ENCODE data around the gene TRPM2. TPM values are rescaled to one million over a fixed set of nuclear protein-coding genes. Genes with fewer than 3 reads are reported as not detected.

TRPM2 gene
- total and polyA plus RNA-seq, 2 donors (not counting 3 experiments of a cell fraction or from before 2014, with no cell fraction given) = not detected

GRCh38 chr21:44405091-44405947 is 51.9 kb downstream of the TRPM2 start:
- no peak for TF ChIP-seq MYC (IDR thresholded peaks at IDR 0.05; ENCODE audit: low read depth, low read length)
- no peak for TF ChIP-seq CTCF (IDR thresholded peaks at IDR 0.05; ENCODE audit: extremely low read depth in 1 of 2, insufficient read depth in 1 of 2, low read depth in 1 of 2, low read length in 2 of 2)
- no peak for TF ChIP-seq JUN (IDR thresholded peaks at IDR 0.05; ENCODE audit: borderline replicate concordance, insufficient read depth, insufficient read length, low read depth)
- TF ChIP-seq POLR2A (IDR thresholded peaks at IDR 0.05; ENCODE audit: low read depth, low read length) = no peak
- TF ChIP-seq MAX (IDR thresholded peaks at IDR 0.05; ENCODE audit: insufficient read depth, insufficient read length) = no peak
- TF ChIP-seq FOS (IDR thresholded peaks at IDR 0.05; ENCODE audit: borderline replicate concordance, insufficient read depth, low read length) = no peak
- TF ChIP-seq EZH2 (IDR thresholded peaks at IDR 0.05; ENCODE audit: borderline replicate concordance, low read depth, low read length, severe bottlenecking) = no peak
- TF ChIP-seq POLR2AphosphoS5 (IDR thresholded peaks at IDR 0.05; ENCODE audit: insufficient read depth, low read depth, low read length) = no peak
- Histone ChIP-seq H4K20me1 (replicated peaks; ENCODE audit: control insufficient read depth, extremely low read depth, insufficient read depth, low read length) (no peaks in the 10 kb centered on the region), H3K27ac (ENCODE audit: insufficient read depth, low read depth, low read length) (no peak overlapping the region), H3K4me3 (replicated peaks in 1 of 3; ENCODE audit: insufficient read depth in 1 of 3, low read depth in 1 of 3, low read length in 3 of 3) (no peak overlapping the region), H3K4me2 (ENCODE audit: insufficient read depth, low read length) (no peak overlapping the region), H2AFZ (ENCODE audit: low read depth, low read length) (no peak overlapping the region), H3K4me1 (ENCODE audit: control insufficient read depth, extremely low read depth, insufficient read depth, low read length) (no peaks in the 10 kb centered on the region), H3K9me3 (replicated peaks; ENCODE audit: control insufficient read depth, insufficient read depth, low read length) (peaks cover 3% of the 10 kb centered on the region), H3K79me2 (ENCODE audit: control insufficient read depth, insufficient read depth, low read length) (no peaks in the 10 kb centered on the region), H3K27me3 (ENCODE audit: control insufficient read depth in 2 of 2, insufficient read depth in 2 of 2, low read length in 2 of 2) (no peaks in the 10 kb centered on the region), H3K9ac (replicated peaks; ENCODE audit: extremely low read depth, insufficient read depth, low read length) (no peak overlapping the region), H3K9me1 (replicated peaks; ENCODE audit: control insufficient read depth, extremely low read depth, insufficient read depth, low read length) (no peaks in the 10 kb centered on the region), H3K36me3 (ENCODE audit: control insufficient read depth in 2 of 2, extremely low read depth in 1 of 2, insufficient read depth in 2 of 2, low read length in 2 of 2) (no peaks in the 10 kb centered on the region)
- ChIA-PET POLR2A (no interaction called here), CTCF (interaction anchor here (1.2 kb wide), 1 partner anchor 17 kb away, joined by 3 read pairs; no protein-coding TSS in a partner anchor)
- intact Hi-C loops (cut with micrococcal nuclease) (no loop called here), dilution Hi-C loops (cut with MboI; ENCODE audit: extremely low pct_ligation_motif_present, low sequenced_read_pairs) (no loop called here)
- DNase-seq (ENCODE audit: low read depth, low spot score) (no peak), FAIRE-seq (no peak)
- no TSS peak for BruUV-seq (replicated peaks)

Measured in endothelial cell of umbilical vein (primary cell).